DMS79 (cell line): Measurements from ENCODE around the gene HDDC2.

Experiments
- DNase-seq: peaks from one replicate; lab custom pipeline; 2025; lab: John Stamatoyannopoulos, UW

The HDDC2 gene

DNA sequence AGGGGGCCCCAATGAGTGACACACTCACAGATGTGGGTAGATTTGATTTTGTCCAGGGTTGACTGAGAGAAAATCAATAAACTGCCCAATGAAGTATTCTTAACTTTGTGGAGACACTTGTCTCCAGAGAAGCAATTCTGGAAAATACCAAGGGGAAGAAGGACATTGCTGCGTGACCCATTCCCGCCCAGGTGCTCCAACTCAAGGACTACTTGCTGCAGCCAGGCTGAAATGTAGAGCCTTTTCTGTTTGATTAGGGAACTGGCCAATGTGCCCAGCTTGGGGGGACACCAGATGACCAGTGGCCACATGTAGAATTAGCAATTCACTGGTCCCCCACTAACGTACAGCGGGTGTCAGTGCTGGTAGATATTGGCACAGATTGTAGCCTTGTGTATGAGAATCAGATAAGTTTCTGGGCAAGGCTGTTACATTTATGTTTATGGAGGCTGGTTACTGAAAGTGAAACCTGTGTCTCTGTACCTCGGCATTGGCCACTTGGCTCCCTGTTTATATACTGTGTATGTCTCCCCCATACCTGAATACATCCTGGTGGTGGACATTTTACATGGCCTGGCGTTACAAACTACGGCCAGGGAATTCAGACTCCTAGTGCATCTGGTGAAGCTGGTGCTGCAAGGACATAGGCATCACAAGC lies 32.3 kb downstream of the HDDC2 start:
- DNase-seq = no peak

DNA sequence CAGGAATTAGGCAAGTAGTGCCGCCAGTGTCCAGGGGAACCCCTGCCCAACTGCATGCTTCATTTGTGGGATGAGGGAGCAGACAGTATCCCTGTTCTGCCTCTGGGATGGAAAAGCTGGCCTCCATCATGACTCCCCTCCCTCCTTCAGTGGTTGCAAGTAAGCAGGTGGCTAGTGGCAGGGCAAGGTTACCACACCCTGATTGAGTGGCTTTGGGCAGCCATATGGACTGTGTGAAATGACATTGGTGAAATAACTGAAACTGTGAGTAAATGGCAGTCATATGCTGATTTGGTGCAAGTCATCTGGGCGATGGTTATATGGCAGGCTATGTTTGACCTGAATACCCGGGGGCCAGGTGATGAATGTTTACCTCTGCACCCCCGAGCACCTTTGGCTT lies 33.0 kb downstream of the HDDC2 start:
- no peak for DNase-seq

DNA sequence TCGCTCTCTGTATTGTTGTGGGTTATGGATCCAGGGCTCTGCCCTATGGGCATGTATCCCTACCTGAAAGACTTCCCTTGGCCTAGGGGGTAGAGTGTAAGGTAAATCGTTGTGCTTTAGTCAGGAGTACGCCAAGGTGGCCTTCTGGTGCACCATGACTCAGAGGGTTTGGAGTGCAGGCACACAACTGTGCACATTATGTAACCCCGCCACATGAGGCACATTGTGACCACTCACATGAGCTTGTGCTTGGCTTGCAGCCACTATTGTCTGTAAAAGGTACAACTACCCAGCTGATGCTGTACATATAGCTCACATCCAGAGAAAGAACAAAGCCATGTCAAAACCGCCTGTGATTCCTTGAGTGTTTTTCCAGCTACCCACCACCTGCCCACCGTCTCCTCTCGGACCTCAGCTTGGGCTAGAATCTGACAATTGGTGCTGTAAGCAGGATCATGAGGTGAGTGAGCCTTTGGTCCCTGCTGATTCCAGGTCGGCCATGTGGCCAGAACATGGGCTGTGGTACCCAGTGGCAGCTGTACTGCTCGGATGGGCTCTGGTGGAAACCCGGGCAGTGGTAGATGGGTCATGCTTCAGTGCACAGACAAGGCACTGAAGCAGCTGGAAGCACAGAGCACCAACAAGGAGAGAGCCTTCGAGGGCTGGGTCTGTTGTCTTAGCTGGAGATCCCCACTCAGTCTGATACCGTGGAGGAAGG lies 33.8 kb downstream of the HDDC2 start:
- DNase-seq = no peak

DNA sequence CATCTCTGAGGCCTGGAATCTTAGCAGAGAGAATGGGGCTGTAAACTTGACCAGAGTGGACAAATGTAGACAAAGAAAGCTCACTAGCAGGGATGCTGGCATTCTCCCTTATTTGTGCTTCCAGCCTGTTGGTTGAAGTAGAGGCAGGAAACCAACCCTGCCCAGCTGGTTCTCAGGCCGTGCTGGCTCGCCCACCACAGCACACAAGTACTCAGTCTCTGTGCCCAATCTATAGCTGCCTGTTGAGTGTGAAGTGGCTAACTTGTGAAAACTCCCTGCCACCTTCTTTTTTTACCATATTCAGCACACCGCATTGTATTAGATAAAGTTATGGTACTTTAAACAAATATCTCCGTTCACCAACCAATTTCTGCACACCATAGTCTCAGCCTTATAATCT lies 37.3 kb downstream of the HDDC2 start:
- no peak for DNase-seq

DNA sequence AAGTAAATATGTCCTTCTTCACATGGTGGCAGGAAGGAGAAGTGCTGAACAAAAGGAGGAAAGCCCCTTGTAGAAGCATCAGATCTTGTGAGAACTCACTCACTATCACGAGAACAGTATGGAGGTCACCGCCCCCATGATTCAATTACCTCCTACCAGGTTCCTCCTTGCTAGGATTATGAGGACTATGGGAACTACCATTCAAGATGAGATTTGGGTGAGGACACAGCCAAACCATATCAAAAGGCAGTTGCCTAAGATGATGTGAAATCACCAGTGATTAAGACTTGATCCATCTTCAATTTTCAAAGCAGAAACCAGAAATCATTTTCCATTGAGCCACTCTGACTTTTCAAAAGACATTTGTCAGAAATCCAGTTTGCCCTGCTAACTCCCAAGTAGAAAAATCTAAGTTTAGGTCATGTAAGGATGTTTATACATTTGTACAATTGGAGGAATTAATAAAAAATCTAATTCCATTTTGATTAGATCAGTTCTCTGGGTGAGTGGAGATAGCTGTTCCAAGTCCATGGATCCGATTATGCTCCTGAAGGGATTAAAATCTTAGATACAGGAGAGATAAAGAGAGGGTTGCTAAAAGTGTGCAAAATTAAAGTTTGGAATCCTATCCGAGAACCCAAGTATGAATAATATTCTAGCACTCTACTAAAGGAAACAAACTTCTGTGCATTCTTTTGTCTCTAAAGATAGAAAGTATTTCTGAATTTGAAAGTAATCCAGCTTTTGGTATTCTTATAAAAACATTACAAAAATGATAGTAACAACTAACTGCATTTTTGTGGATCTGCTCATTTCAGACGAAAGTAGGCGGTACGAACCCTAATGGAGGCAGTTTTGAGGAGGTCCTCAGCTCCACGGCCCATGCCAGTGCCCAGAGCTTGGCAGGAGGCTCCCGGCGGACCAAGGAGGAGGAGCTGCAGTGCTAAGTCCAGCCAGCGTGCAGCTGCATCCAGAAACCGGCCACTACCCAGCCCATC lies 39.5 kb downstream of the HDDC2 start:
- DNase-seq = no peak

DNA sequence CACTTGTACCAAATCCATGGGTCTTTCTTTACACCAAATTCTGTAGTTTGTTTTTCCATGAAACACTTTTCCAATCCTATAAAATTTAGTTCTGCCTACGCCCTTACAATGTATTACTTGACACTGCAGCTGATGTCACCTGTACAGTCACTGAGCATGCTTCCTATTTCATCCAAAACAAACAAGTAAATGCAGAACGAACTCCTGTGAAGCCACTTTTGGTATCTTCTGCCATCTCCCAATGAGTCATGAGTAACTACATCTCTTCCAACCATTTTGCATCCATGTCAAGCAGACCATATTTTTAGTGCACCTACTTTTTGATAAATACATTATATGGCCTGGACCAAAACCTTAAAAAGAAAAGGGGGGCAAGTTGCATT lies 42.4 kb downstream of the HDDC2 start:
- no peak for DNase-seq

DNA sequence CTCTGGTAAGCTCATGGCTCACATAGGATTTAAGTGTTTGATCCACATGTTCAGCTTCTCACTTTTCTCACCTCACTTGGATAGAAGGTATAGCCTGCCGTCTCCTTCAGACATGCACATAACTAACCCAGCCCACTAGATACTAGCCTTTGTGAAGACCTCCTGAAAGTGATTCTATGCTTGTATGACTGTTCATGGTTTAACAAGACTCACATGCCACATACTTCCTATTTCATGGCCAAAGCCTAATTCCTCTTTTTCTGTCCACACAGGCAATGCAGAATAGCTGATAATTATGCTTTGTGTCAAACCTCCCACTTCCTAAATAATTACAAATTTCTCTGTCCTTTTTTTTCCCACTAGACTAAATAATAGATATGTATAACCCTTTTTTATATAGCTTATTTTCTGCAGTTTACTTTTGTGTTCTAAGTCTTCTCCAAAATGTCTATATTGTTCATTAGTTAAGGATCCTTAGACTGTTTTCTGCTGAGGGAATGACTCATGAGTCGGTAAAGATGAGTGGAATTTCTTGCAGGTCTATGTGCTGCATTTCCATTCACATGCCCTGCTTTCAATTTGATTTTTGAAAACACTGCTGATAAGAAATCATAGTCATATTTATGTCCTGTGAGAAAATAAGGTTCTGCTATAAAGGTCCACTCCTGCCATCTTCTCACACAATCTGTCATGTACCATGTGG lies 43.0 kb downstream of the HDDC2 start:
- no peak for DNase-seq

DNA sequence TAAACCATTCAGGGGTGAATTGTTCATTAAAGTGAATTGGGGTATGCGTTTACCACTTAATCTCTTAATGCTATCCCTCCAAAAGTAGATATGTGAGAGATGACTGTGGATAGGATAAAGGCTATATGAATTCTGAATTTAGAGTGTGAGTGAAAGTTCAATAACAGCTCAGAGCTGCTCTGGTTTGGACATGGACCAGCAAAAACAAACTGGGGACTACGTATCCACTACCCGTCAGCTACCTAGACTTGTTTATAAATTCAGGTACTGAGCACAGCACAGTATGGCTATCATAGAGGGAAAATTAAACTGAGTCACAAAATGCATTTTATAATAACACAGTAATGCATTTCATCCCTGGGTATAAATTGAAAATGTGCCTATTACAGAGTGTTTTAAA lies 44.4 kb downstream of the HDDC2 start:
- DNase-seq = no peak

DNA sequence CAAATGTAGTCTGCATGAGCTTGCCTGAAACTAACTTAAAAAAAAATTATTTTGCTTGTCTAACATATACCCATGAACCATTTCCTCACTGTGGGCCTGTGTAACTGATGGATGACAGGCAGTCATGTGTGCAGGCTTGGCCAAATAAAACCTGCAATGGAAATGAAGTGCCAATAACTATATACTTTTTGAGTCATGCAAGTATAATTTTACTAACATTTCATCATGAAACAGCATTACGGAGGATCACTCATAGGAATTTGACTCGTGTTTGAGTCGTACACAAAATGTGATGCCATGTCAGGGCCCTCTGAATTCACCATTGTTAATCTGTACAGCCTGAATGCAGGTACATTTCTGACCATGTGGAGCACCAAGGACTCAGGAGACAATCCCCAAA lies 46.6 kb downstream of the HDDC2 start:
- DNase-seq = no peak

DNA sequence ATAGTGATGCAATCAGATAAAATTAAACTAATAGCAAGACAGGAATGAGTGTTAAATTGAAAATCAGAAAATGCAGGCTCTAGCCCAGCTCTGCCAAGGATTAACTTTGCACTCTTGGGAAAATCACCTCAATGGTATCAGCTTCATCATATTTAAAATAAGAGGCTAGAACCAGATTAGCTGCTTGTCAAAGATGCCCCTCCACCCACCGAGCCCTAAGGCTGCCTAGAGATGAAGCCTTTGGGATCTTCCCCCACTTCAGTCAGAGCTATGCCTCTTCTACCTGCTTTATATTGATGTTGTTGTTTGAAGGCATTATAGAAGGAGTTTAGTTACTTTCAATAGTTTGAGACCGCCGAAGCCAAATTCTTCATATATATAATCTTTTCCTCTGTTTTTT lies 47.4 kb downstream of the HDDC2 start:
- DNase-seq = no peak

DNA sequence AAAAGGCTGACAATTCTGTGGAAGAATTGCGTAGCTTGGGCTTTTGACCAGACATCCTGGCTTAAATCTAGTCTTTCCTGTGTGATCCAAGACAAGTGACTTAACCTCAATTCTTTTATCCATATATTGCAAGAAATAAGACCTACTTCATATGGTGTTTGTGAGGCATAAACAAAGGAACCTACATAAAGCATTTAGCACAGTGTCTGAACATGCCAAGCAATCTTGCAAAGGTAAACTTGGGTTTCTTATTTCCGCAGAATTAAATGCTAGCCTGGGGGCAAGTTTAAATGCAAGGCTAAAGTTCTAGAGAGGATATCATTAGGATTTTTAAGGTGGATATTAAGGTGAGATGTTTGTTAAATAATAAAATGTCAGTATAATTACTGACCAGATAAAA lies 47.9 kb downstream of the HDDC2 start:
- no peak for DNase-seq

DNA sequence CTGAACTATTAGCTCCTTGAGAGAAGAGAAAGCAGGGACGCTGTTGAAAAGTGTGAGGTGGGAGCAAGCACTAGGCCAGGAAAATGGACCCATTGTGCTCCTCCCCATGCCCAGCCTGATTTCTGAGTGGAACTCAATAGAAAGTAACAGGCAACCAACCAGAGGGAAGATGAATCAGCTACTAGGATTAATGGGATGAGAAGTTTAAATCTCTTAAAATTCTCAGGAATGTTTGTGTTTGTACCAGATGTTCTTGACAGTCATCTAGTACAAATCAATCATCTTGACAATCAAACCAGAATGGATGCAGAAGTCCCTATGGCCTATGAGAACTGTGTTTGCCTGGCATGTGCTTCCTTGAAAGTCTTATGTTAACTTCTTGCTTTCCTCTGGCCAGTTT lies 48.9 kb downstream of the HDDC2 start:
- no peak for DNase-seq

DNA sequence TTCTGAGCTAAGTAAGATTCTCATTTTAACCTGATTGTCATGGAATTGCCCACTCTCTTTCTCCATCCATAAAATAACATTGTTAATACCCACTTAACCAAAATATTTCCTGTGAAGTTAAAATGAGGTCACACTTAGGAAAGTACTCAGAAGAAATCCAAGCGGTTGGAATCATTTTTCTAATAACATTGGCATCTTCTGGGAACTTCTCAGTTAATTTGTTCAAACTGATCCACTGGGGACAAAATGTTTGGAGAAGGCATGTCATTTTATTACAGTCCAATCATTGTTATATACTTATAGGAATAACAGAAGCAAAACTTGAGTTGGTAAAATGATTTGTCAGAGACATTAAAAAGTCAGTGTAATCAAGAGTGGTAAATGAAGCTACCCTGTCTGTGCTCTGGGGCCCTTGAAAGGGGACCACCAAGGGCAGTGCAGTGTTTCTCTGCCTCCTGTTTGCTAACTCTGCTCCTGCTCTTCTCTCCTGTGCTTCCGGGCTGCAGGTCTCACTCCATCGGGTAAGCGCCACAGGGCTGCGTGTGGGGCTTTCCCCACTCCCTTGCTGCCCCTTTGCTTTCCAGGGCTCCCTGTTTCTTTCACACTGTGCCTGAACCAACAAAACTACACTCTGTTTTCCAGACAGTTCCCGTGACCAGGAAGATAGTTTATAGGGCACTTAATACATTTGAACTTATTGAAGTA lies 50.1 kb downstream of the HDDC2 start:
- no peak for DNase-seq

DNA sequence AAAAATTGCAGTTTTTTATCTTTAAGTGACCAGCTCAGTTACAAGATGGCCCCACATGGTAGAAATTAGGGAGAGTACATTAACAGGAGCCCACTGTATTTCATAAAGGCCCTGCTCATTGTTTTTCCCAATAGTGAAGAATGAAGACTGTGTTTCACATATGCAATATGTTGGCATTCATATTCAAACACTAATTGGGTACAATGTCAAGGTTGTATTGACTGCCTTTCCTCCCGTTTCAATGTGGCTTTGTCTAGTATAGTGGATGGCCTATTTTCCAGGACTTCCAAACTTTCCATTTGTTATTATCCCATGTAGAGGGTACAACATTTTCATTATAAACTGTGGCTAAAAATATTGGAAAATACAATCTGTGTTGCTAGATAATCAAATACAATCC lies 51.3 kb downstream of the HDDC2 start:
- no peak for DNase-seq

DNA sequence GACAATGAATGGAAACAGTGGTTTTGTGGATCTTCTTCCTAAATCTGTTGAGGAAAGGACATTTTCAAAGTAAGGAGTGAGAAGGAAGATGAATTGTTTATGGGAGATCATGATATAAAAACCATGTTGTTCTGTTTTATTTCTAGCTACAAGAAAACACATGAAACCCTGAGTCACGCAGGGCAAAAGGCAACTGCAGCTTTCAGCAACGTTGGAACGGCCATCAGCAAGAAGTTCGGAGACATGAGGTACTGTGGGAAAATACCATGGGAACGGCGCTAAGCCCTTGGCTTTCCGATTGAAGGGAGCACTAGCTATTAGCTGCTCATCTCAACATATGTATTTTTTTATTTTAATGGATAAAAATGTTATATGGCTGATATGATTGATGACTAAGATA lies 53.6 kb downstream of the HDDC2 start:
- DNase-seq = no peak

DNA sequence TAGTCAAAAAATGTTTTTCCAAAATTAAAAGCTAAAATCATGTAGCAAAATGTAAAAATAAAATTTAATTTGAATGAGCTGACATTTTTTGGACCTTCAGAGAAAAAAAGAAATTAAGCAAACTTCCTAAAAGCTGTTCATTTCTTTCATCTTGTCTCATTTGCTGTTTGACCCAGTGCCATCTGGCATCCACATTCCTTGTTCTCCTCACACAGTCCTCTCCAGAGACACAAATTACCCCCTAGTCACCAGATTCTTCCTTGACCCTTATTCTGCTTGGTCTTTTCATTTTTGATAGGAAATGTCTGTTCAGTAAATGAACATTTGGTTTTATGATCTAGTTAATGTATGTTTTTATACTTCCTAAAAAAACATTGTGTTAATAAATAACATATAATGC lies 55.2 kb downstream of the HDDC2 start:
- DNase-seq = no peak

DNA sequence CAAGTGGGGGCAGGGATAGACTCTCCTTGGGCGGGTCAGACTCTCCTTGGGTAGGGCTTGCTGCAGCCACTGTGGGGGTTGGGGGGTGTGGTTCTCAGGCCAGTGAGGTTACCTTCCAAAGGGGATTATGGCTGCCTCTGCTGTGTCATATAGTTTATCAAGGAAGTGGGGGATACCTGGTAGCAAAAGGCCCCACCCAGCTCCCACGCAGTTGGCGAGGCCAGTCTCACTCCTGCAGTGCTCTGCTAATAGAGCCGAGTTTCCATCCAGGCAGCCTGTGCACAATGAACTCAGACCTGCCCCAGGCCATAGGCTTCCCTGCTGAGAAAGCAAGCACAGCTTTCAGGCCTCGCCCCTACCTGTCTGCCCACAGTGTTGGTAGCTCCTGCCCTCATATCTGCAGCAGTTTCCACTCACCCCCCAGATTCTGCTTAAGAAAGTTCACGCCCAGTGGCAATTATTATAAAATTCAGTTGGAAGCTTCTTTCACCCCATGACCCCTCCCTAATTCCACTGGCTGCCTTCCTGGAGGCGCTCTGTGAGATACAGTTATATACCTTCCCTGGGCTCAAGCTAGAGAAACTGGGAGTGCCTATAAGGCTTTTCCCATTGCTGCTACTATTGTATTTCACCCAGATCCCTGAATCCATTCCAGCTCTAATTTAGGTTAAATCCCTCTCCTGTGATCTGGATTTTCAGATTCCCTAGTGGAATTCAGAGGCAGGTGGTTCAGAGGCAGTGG lies 56.1 kb downstream of the HDDC2 start:
- no peak for DNase-seq

DNA sequence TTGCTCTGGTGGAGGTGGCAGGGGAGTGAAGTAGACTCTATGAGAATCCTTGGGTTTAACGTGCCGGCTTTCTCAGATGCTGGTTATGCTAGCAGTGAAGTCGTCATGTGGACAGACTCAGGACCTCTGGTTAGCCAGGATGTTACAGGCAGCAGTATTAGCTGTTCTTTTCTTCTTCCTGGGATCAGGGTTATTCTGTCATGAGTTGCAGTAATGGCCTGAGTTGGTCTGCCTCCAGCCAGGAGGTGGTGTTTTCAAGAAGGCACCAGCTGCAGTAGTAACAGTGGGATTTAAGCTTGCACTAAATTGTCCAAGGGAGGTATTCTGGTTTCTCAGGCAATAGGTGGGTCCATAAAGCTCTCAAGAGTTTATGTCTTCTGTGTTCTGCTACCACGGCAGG lies 56.7 kb downstream of the HDDC2 start:
- DNase-seq = no peak

DNA sequence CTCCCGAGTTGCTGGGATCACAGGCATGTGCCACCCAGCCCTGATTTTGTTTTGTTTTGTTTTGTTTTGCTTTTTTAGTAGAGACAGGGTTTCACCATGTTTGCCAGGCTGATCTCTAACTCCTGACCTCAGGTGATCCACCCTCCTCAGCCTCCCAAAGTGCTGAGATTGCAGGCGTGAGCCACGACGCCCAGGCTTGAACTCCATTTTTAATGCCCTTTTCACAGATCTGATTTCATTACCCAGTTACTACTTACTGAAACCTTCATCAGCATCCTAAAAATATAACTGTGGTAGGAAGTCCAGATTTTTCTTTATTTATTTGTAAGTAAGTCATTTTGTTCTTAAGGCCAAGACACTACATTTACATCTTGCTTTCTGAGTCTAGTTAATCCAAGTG lies 64.0 kb downstream of the HDDC2 start:
- DNase-seq = no peak

DNA sequence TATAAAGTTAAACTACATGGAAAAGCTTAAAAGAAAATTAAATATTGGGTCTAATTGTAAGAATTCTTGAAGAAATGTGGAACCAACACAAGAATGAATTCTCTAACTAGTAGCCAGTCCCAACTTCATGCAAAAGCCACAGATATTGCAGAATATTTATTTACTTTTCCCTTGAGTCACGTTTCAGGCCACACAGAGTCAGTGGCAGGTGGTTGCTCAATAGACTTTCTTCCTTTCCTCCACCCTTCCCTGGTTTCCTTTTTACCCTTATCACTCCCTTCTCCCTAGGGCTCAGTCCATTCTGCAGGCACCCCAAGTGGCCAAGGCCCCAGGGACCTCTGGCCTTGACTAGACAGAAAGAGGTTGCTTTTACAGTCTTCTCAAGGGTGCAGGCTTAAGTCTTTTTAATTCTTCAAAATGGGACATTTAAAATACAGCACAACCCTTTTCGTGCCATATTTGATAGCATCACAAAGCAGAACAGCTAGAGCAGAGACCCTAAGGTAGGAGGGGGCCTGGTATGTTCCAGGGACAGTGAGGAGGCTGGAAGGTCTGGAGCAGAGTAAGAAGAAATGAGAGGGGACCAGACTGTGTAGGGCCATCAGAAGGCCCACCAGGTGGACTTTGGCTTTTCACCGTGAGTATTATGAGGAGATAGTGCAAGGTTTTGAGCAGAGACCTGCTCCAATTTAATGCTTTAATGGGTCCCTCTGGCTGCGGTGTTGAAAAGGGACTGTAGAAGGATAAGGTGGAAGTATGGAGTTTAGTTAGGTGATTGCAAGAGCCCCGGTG lies 65.0 kb downstream of the HDDC2 start:
- DNase-seq = no peak
